Measurements from ENCODE around the gene GALNS. TPM values are rescaled to one million over a fixed set of nuclear protein-coding genes. Genes with fewer than 3 reads are reported as not detected.

GALNS gene
- total and polyA plus RNA-seq, 2 of the 8 experiments (the other 6 are each of a cell fraction or from before 2014, with no cell fraction given), result 8.9 to 17.8 TPM

- TF ChIP-seq CHD7 (IDR thresholded peaks at IDR 0.05; ENCODE audit: insufficient replicate concordance, low read length), result no peak
- TF ChIP-seq POLR2AphosphoS5 (IDR thresholded peaks at IDR 0.05; ENCODE audit: low read depth, low read length), result 0 out of 2 replicates have a peak, but pooled peaks have one; percentile 5
Measured at GRCh38 chr16:88807142-88807625, 49.6 kb downstream of the GALNS start (continued).
